ENCODE data around the gene NDUFS6.

The NDUFS6 gene

GRCh38 chr5:1857256-1857600 is 56.0 kb downstream of the NDUFS6 start:
- no peak for DNase-seq

- no peak for DNase-seq
Measured at GRCh38 chr5:1858436-1858835, 57.2 kb downstream of the NDUFS6 start.

GRCh38 chr5:1859099-1859498 is 57.9 kb downstream of the NDUFS6 start:
- DNase-seq = no peak

GRCh38 chr5:1860021-1860610 is 58.9 kb downstream of the NDUFS6 start:
- no peak for DNase-seq

- DNase-seq = no peak
Measured at GRCh38 chr5:1860949-1861348, 59.7 kb downstream of the NDUFS6 start.

- no peak for DNase-seq
Measured at GRCh38 chr5:1864896-1865440, 63.8 kb downstream of the NDUFS6 start.

GRCh38 chr5:1865486-1865885 is 64.3 kb downstream of the NDUFS6 start:
- no peak for DNase-seq

Data from cortex of kidney (tissue), 1 donor.